Mesenchymal stem cell (in vitro differentiated cells and primary cell): ENCODE measurements around the gene MSTO1.
A peak's percentile ranks its signal among the peaks of the same experiment; 100 is the strongest.
"Not testable (repeated sequence)": the region's sequence is repeated elsewhere in the genome, so short reads cannot be mapped to it uniquely, and the experiment has no call there.

ENCODE experiments used
- DNase-seq: peaks from one replicate; pipeline ENCODE4 v3.0.0-alpha.2; 2013
- H2AFZ ChIP-seq: one replicate; pipeline ENCODE4 v1.6.1; 2013; ENCODE audit warnings: low read depth, mild to moderate bottlenecking, control low read depth, inconsistent platforms, low read length, moderate library complexity
- H2AK5ac ChIP-seq: 2 replicates; pipeline ENCODE4 v1.6.1; 2013; ENCODE audit warnings: low read length, moderate library complexity, mild to moderate bottlenecking, inconsistent platforms; ENCODE audit not compliant: severe bottlenecking
- H2BK120ac ChIP-seq: one replicate; pipeline ENCODE4 v1.6.1; 2013; ENCODE audit warnings: low read depth, mild to moderate bottlenecking, inconsistent platforms, low read length, moderate library complexity
- H2BK12ac ChIP-seq, 2 experiments: one replicate each; pipeline ENCODE4 v1.6.1; 2013; ENCODE audit warnings: inconsistent platforms in 2 of 2, low read length in 2 of 2, mild to moderate bottlenecking in 2 of 2, moderate library complexity in 2 of 2, control low read depth in 1 of 2
- H2BK15ac ChIP-seq: one replicate; pipeline ENCODE4 v1.6.1; 2013; ENCODE audit warnings: mild to moderate bottlenecking, low read depth, inconsistent platforms; ENCODE audit not compliant: poor library complexity, severe bottlenecking
- H2BK5ac ChIP-seq: 2 replicates; pipeline ENCODE4 v1.6.1; 2013; ENCODE audit warnings: low read depth, mild to moderate bottlenecking, low read length, control low read depth, inconsistent platforms; ENCODE audit not compliant: poor library complexity, severe bottlenecking
- H3K14ac ChIP-seq, 2 experiments: one replicate each; pipeline ENCODE4 v1.6.1; 2013; ENCODE audit warnings: inconsistent platforms in 2 of 2, low read length in 2 of 2, control low read depth in 1 of 2, mild to moderate bottlenecking in 1 of 2, moderate library complexity in 1 of 2
- H3K18ac ChIP-seq, 2 experiments: one replicate each; pipeline ENCODE4 v1.6.1; 2013; ENCODE audit warnings: inconsistent platforms in 2 of 2, low read length in 2 of 2, control low read depth in 1 of 2, low read depth in 1 of 2, mild to moderate bottlenecking in 1 of 2
- H3K23ac ChIP-seq, 2 experiments: one replicate each; pipeline ENCODE4 v1.6.1; 2013; ENCODE audit warnings: inconsistent platforms in 2 of 2, low read length in 2 of 2, mild to moderate bottlenecking in 2 of 2, moderate library complexity in 2 of 2, control low read depth in 1 of 2
- H3K27ac ChIP-seq: 2 replicates; pipeline ENCODE4 v1.5.1; 2013; ENCODE audit warnings: mild to moderate bottlenecking, moderate library complexity, low read length, control low read depth, inconsistent platforms; ENCODE audit not compliant: poor library complexity, severe bottlenecking
- H3K27me3 ChIP-seq, 2 experiments: 2 replicates each; pipeline versions ENCODE4 v1.6.1 to v1.7.0; 2013; ENCODE audit warnings: low read length in 2 of 2, mild to moderate bottlenecking in 2 of 2, moderate library complexity in 2 of 2, control low read depth in 1 of 2, inconsistent platforms in 1 of 2; ENCODE audit not compliant: control insufficient read depth in 1 of 2, insufficient read depth in 1 of 2
- H3K36me3 ChIP-seq, 2 experiments: 2 replicates each; pipeline versions ENCODE4 v1.6.1 to v1.7.0; 2013; ENCODE audit warnings: low read length in 2 of 2, control low read depth in 1 of 2, inconsistent platforms in 1 of 2, low read depth in 1 of 2, mild to moderate bottlenecking in 1 of 2; ENCODE audit not compliant: insufficient read depth in 2 of 2, control insufficient read depth in 1 of 2
- H3K4ac ChIP-seq, 2 experiments: one replicate each; pipeline ENCODE4 v1.6.1; 2013; ENCODE audit warnings: inconsistent platforms in 2 of 2, low read length in 2 of 2, mild to moderate bottlenecking in 2 of 2, moderate library complexity in 2 of 2, control low read depth in 1 of 2, low read depth in 1 of 2
- H3K4me1 ChIP-seq: 2 replicates; pipeline ENCODE4 v1.6.1; 2013; ENCODE audit warnings: low read depth, low read length, control low read depth; ENCODE audit not compliant: control insufficient read depth, insufficient read depth
- H3K4me2 ChIP-seq: 2 replicates; pipeline ENCODE4 v1.6.1; 2013; ENCODE audit warnings: low read length, mild to moderate bottlenecking, inconsistent platforms; ENCODE audit not compliant: poor library complexity, severe bottlenecking
- H3K4me3 ChIP-seq, 2 experiments: 2 replicates each; pipeline versions ENCODE4 v1.5.1 to v1.7.0; 2013; ENCODE audit warnings: low read length in 2 of 2, mild to moderate bottlenecking in 2 of 2, control low read depth in 1 of 2, low read depth in 1 of 2; ENCODE audit not compliant: insufficient read depth in 1 of 2
- H3K79me1 ChIP-seq: replicated peaks from 2 replicates; pipeline ENCODE4 v1.6.1; 2013; ENCODE audit warnings: mild to moderate bottlenecking, control low read depth, low read length, inconsistent platforms; ENCODE audit not compliant: poor library complexity, severe bottlenecking
- H3K9ac ChIP-seq: 2 replicates; pipeline ENCODE4 v1.7.0; 2013; ENCODE audit warnings: mild to moderate bottlenecking, low read length, moderate library complexity
- H3K9me3 ChIP-seq: 2 replicates; pipeline ENCODE4 v1.7.0; 2013; ENCODE audit warnings: mild to moderate bottlenecking, low read length; ENCODE audit not compliant: control insufficient read depth
- H4K8ac ChIP-seq: one replicate; pipeline ENCODE4 v1.6.1; 2013; ENCODE audit warnings: inconsistent platforms, mild to moderate bottlenecking, low read length, moderate library complexity
- H4K91ac ChIP-seq: one replicate; pipeline ENCODE4 v1.6.1; 2013; ENCODE audit warnings: mild to moderate bottlenecking, low read length, inconsistent platforms
- WGBS: methylation state at CpG from one replicate; pipeline ENCODE4 v1.1.7; 2013; ENCODE audit warnings: mixed read lengths; 5-methylcytosine and 5-hydroxymethylcytosine counted together

Gene MSTO1

GRCh38 chr1:155599828-155600572 lies 10.0 kb upstream of the MSTO1 start:
- H3K27ac ChIP-seq, H3K27me3 ChIP-seq, H4K8ac ChIP-seq, H3K23ac ChIP-seq, H3K14ac ChIP-seq, H3K4me1 ChIP-seq, H3K9me3 ChIP-seq, H3K36me3 ChIP-seq, H3K4me3 ChIP-seq, H2BK15ac ChIP-seq, H3K18ac ChIP-seq, H3K79me1 ChIP-seq, H3K4ac ChIP-seq, H4K91ac ChIP-seq, H2BK12ac ChIP-seq, H3K9ac ChIP-seq, DNase-seq, H2BK5ac ChIP-seq, H3K4me2 ChIP-seq, H2AFZ ChIP-seq, H2AK5ac ChIP-seq, H2BK120ac ChIP-seq: not testable (repeated sequence)
- 9% methylated on average over 5 of the region's 12 CpGs for WGBS

DNA sequence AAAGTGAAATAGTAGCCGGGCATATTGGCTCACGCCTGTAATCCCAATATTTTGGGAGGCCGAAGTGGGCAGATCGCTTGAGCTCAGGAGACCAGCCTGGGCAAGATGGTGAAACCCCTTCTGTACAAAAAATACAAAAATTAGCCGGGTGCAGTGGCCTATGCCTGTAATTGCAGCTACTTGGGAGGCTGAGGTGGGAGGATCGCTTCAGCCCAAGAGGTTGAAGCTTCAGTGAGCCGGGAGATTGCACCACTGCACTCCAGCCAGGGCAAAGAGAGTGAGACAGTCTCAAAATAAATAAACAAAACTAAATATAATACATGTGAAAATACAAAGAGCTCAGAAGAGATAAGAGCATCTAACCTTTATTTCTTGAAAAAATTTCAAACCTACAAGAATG lies 2.3 kb upstream of the MSTO1 start:
- Histone ChIP-seq H3K9me3 (no peaks in the 10 kb centered on the region), H3K27ac (no peak overlapping the region), H2BK5ac (no peak overlapping the region), H2BK15ac (peak overlapping the region; percentile 0), H3K23ac (no peak overlapping the region), H3K4me2 (no peak overlapping the region), H2BK12ac (no peak overlapping the region), H3K27me3 (no peaks in the 10 kb centered on the region), H3K9ac (no peak overlapping the region), H3K36me3 (peaks cover 7 to 8% of the 10 kb centered on the region in 2 experiments), H3K79me1 (peaks cover 7% of the 10 kb centered on the region), H3K4me3 (no peak overlapping the region), H4K91ac (no peak overlapping the region), H3K4me1 (no peaks in the 10 kb centered on the region), H2BK120ac (no peak overlapping the region), H2AK5ac (no peak overlapping the region), H3K14ac (no peak overlapping the region), H4K8ac (no peak overlapping the region), H3K4ac (no peak overlapping the region), H3K18ac (no peak overlapping the region), H2AFZ (no peak overlapping the region)
- peak; percentile 13 for DNase-seq
- 98% methylated on average over 5 of the region's 7 CpGs for WGBS

- Histone ChIP-seq H2BK12ac (no peak overlapping the region), H3K4ac (no peak overlapping the region), H2BK120ac (no peak overlapping the region), H3K27me3 (no peaks in the 10 kb centered on the region), H4K8ac (no peak overlapping the region), H3K9ac (no peak overlapping the region), H3K18ac (no peak overlapping the region), H3K4me3 (no peak overlapping the region), H2BK15ac (no peak overlapping the region), H3K9me3 (no peaks in the 10 kb centered on the region), H4K91ac (no peak overlapping the region), H2BK5ac (no peak overlapping the region), H3K36me3 (peaks cover 11 to 12% of the 10 kb centered on the region in 2 experiments), H3K23ac (no peak overlapping the region), H3K79me1 (peaks cover 7% of the 10 kb centered on the region), H2AK5ac (no peak overlapping the region), H3K4me2 (no peak overlapping the region), H2AFZ (no peak overlapping the region), H3K27ac (no peak overlapping the region), H3K4me1 (no peaks in the 10 kb centered on the region), H3K14ac (no peak overlapping the region)
- no peak for DNase-seq
- 97% methylated on average over 9 of the region's 9 CpGs for WGBS
Measured at GRCh38 chr1:155608888-155609225, 1.2 kb upstream of the MSTO1 start.

DNA sequence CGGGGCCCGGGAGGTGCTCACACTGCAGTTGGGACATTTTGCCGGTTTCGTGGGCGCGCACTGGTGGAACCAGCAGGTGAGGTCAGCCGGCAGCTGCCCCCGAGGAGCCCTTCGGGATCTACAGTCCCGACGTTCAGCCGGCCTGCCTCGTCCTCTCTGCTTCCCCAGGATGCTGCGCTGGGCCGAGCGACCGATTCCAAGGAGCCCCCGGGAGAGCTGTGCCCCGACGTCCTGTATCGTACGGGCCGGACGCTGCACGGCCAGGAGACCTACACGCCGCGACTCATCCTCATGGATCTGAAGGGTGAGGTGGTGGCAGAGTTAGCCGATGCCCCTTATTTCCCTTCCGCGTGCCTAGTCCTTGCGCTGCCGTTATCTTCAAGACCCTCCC lies 234 bp downstream of the MSTO1 start:
- H3K18ac ChIP-seq, H3K4me2 ChIP-seq, H2BK120ac ChIP-seq, H3K9me3 ChIP-seq, H3K27me3 ChIP-seq, H2BK5ac ChIP-seq, H3K23ac ChIP-seq, H4K91ac ChIP-seq, H3K4me1 ChIP-seq, H3K27ac ChIP-seq, H2BK12ac ChIP-seq, H3K79me1 ChIP-seq, H2BK15ac ChIP-seq, H4K8ac ChIP-seq, DNase-seq, H3K4ac ChIP-seq, H2AFZ ChIP-seq, H2AK5ac ChIP-seq, H3K14ac ChIP-seq: not testable (repeated sequence)
- Histone ChIP-seq H3K36me3 (peaks cover 11 to 16% of the 10 kb centered on the region in 2 experiments), H3K9ac (peak overlapping the region; percentile 89), H3K4me3 (peak overlapping the region; percentile 58 to 85)
- no CpG with 5 or more reads among the region's 33 CpGs for WGBS
